WTC11 (cell line): ENCODE measurements around the gene MYO1F. TPM values are rescaled to one million over a fixed set of nuclear protein-coding genes. Genes with fewer than 3 reads are reported as not detected.
A peak's percentile ranks its signal among the peaks of the same experiment; 100 is the strongest.

ENCODE experiments used
- ATAC-seq: fragments of 200-7000 bp; cut with Tn5 transposase; 2 replicates; pipeline ENCODE4 v1.10.0; 2021; ENCODE audit warnings: mild to moderate bottlenecking, moderate library complexity
- CTCF ChIA-PET: fragments of 300-600 bp; sonication (Branson Sonifier 250); formaldehyde crosslinking; loops from one replicate; lab custom pipeline; 2021; ENCODE audit warnings: antibody characterized with exemption; lab: Charles Lee
- POLR2A ChIA-PET: fragments of 350-600 bp; sonication (Branson Sonifier 250); formaldehyde crosslinking; loops from one replicate; lab custom pipeline; 2021; ENCODE audit warnings: antibody characterized with exemption; lab: Charles Lee
- DNase-seq: peaks from one replicate; pipeline ENCODE4 v3.0.0; 2021; ENCODE audit warnings: low spot score
- H3K27ac Mint-ChIP-seq: 2 replicates; pipeline ENCODE4 v1.8.0; 2021; ENCODE audit warnings: mixed read lengths
- H3K27me3 Mint-ChIP-seq: 2 replicates; pipeline ENCODE4 v1.8.0; 2021; ENCODE audit warnings: low read depth, mild to moderate bottlenecking, moderate library complexity, mixed read lengths
- H3K36me3 Mint-ChIP-seq: 2 replicates; pipeline ENCODE4 v1.8.0; 2021; ENCODE audit warnings: mixed read lengths
- H3K4me1 Mint-ChIP-seq: 2 replicates; pipeline ENCODE4 v1.8.0; 2022; ENCODE audit warnings: mixed read lengths
- H3K4me3 Mint-ChIP-seq: 2 replicates; pipeline ENCODE4 v1.8.0; 2021; ENCODE audit warnings: mild to moderate bottlenecking, moderate library complexity, mixed read lengths
- H3K9me3 Mint-ChIP-seq: 2 replicates; pipeline ENCODE4 v1.8.0; 2021; ENCODE audit warnings: mixed read lengths
- CREM ChIP-seq: sonication (generic); formaldehyde crosslinking; IDR thresholded peaks from 2 replicates; pipeline ENCODE4 v1.8.1; 2022; ENCODE audit warnings: mild to moderate bottlenecking, missing genetic modification reagents, moderate library complexity
- EMX1 ChIP-seq: fragments of 250-450 bp; sonication (Bioruptor Pico); IDR thresholded peaks from 2 replicates; pipeline ENCODE4 v1.8.0; 2021; ENCODE audit warnings: mild to moderate bottlenecking
- GABPB1 ChIP-seq: sonication (generic); formaldehyde crosslinking; IDR thresholded peaks from 2 replicates; pipeline ENCODE4 v1.8.1; 2023; ENCODE audit warnings: mild to moderate bottlenecking, missing genetic modification reagents
- GRHL2 ChIP-seq: fragments of 250-450 bp; sonication (Bioruptor Pico); IDR thresholded peaks from 2 replicates; pipeline ENCODE4 v1.8.0; 2022; ENCODE audit warnings: mild to moderate bottlenecking, moderate library complexity; ENCODE audit not compliant: insufficient replicate concordance, severe bottlenecking
- IRF2 ChIP-seq: sonication (generic); formaldehyde crosslinking; IDR thresholded peaks from 2 replicates; pipeline ENCODE4 v1.8.0; 2022; ENCODE audit warnings: low read depth, missing genetic modification reagents, borderline replicate concordance
- KAT7 ChIP-seq: sonication (generic); formaldehyde crosslinking; IDR thresholded peaks from 2 replicates; pipeline ENCODE4 v1.8.1; 2023; ENCODE audit warnings: missing genetic modification reagents, mild to moderate bottlenecking, borderline replicate concordance
- MYBL2 ChIP-seq: sonication (generic); formaldehyde crosslinking; IDR thresholded peaks from 2 replicates; pipeline ENCODE4 v1.8.1; 2023; ENCODE audit warnings: mild to moderate bottlenecking, moderate library complexity, missing genetic modification reagents
- NR2C2 ChIP-seq: sonication (generic); formaldehyde crosslinking; IDR thresholded peaks from 2 replicates; pipeline ENCODE4 v1.8.0; 2022; ENCODE audit warnings: mild to moderate bottlenecking, missing genetic modification reagents
- NR3C1 ChIP-seq: sonication (generic); formaldehyde crosslinking; conservative IDR thresholded peaks from 2 replicates; pipeline ENCODE4 v1.8.1; 2023; ENCODE audit warnings: low read depth, mild to moderate bottlenecking, missing genetic modification reagents
- RELA ChIP-seq: sonication (generic); formaldehyde crosslinking; IDR thresholded peaks from 2 replicates; pipeline ENCODE4 v1.8.1; 2022; ENCODE audit warnings: missing genetic modification reagents, mild to moderate bottlenecking, borderline replicate concordance
- SMAD4 ChIP-seq: sonication (generic); formaldehyde crosslinking; IDR thresholded peaks from 2 replicates; pipeline ENCODE4 v1.8.0; 2022; ENCODE audit warnings: mild to moderate bottlenecking, missing genetic modification reagents
- STAT6 ChIP-seq: sonication (generic); formaldehyde crosslinking; conservative IDR thresholded peaks from 2 replicates; pipeline ENCODE4 v1.8.1; 2023; ENCODE audit warnings: mild to moderate bottlenecking, low read depth, missing genetic modification reagents, moderate library complexity
- TEAD4 ChIP-seq: sonication (generic); formaldehyde crosslinking; IDR thresholded peaks from 2 replicates; pipeline ENCODE4 v1.8.0; 2022; ENCODE audit warnings: mild to moderate bottlenecking, missing genetic modification reagents
- USF2 ChIP-seq: sonication (generic); formaldehyde crosslinking; IDR thresholded peaks from 2 replicates; pipeline ENCODE4 v1.8.1; 2023; ENCODE audit warnings: mild to moderate bottlenecking, missing genetic modification reagents, moderate library complexity
- ZBTB21 ChIP-seq: sonication (generic); formaldehyde crosslinking; IDR thresholded peaks from 2 replicates; pipeline ENCODE4 v1.8.1; 2023; ENCODE audit warnings: mild to moderate bottlenecking, missing genetic modification reagents, borderline replicate concordance
- ZBTB43 ChIP-seq: sonication (generic); formaldehyde crosslinking; IDR thresholded peaks from 2 replicates; pipeline ENCODE4 v1.8.1; 2023; ENCODE audit warnings: mild to moderate bottlenecking, missing genetic modification reagents
- ZNF263 ChIP-seq: sonication (generic); formaldehyde crosslinking; IDR thresholded peaks from 2 replicates; pipeline ENCODE4 v1.8.1; 2022; ENCODE audit warnings: low read depth, mild to moderate bottlenecking, moderate library complexity, missing genetic modification reagents
- ZNF416 ChIP-seq: fragments of 250-450 bp; sonication (Bioruptor Pico); IDR thresholded peaks from 2 replicates; pipeline ENCODE4 v1.9.0; 2021; ENCODE audit warnings: mild to moderate bottlenecking, inconsistent platforms
- total RNA-seq: library from RNA; stranded (reverse); gene quantifications from 3 replicates; pipeline ENCODE4 v1.2.3, GENCODE V29; 2021
- TF ChIP-seq, protein P1 (sequence below): sonication (generic); formaldehyde crosslinking; IDR thresholded peaks from 2 replicates; pipeline ENCODE4 v1.8.1; 2022; ENCODE audit warnings: missing genetic modification reagents, borderline replicate concordance
- TF ChIP-seq, protein P2 (sequence below): fragments of 250-450 bp; sonication (Bioruptor Pico); IDR thresholded peaks from 2 replicates; pipeline ENCODE4 v2.1.2; 2022; ENCODE audit warnings: mild to moderate bottlenecking, moderate library complexity
- TF ChIP-seq, protein P3 (sequence below): fragments of 250-450 bp; sonication (Bioruptor Pico); conservative IDR thresholded peaks from 2 replicates; pipeline ENCODE4 v1.9.0; 2021; ENCODE audit warnings: mild to moderate bottlenecking
- TF ChIP-seq, protein P4 (sequence below): sonication (generic); formaldehyde crosslinking; IDR thresholded peaks from 2 replicates; pipeline ENCODE4 v1.8.1; 2023; ENCODE audit warnings: mild to moderate bottlenecking, moderate library complexity, missing genetic modification reagents

The MYO1F gene
- total RNA-seq, 1 experiment from 2014 or later, result 2.8 TPM

GRCh38 chr19:8478598-8478997 is 98.6 kb downstream of the MYO1F start:
- H3K9me3 Mint-ChIP-seq, result no peaks in the 10 kb centered on the region
- H3K36me3 Mint-ChIP-seq, result peaks cover 85% of the 10 kb centered on the region
- H3K4me3 Mint-ChIP-seq, result no peak overlapping the region
- H3K27ac Mint-ChIP-seq, result peak overlapping the region; percentile 66; the same call in 1 of the 2 replicates
- H3K4me1 Mint-ChIP-seq, result peaks cover 11% of the 10 kb centered on the region; the same call in 1 of the 2 replicates
- ChIA-PET POLR2A (interaction anchor here (0.7 kb wide), 1 partner anchor 14 kb away, joined by 6 read pairs; no protein-coding TSS in a partner anchor), CTCF (interaction anchor here (0.6 to 1.1 kb wide), 3 partner anchors 9 to 221 kb away, joined by 3 to 4 read pairs (median 4); no protein-coding TSS in a partner anchor)
- ATAC-seq (no peak), DNase-seq (no peak)
- H3K27me3 Mint-ChIP-seq, result no peaks in the 10 kb centered on the region
- TF ChIP-seq, protein P1, sequence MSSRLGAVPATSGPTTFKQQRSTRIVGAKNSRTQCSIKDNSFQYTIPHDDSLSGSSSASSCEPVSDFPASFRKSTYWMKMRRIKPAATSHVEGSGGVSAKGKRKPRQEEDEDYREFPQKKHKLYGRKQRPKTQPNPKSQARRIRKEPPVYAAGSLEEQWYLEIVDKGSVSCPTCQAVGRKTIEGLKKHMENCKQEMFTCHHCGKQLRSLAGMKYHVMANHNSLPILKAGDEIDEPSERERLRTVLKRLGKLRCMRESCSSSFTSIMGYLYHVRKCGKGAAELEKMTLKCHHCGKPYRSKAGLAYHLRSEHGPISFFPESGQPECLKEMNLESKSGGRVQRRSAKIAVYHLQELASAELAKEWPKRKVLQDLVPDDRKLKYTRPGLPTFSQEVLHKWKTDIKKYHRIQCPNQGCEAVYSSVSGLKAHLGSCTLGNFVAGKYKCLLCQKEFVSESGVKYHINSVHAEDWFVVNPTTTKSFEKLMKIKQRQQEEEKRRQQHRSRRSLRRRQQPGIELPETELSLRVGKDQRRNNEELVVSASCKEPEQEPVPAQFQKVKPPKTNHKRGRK (CRISPR knock-in tag), result no peak
- TF ChIP-seq CREM (CRISPR knock-in tag) (no peak), EMX1 (CRISPR knock-in tag) (no peak), KAT7 (CRISPR knock-in tag) (no peak), TEAD4 (no peak), RELA (CRISPR knock-in tag) (no peak), SMAD4 (CRISPR knock-in tag) (no peak), IRF2 (no peak), USF2 (CRISPR knock-in tag) (no peak), ZNF416 (CRISPR knock-in tag) (no peak), MYBL2 (no peak), ZBTB43 (CRISPR knock-in tag) (no peak)
- TF ChIP-seq, protein P2, sequence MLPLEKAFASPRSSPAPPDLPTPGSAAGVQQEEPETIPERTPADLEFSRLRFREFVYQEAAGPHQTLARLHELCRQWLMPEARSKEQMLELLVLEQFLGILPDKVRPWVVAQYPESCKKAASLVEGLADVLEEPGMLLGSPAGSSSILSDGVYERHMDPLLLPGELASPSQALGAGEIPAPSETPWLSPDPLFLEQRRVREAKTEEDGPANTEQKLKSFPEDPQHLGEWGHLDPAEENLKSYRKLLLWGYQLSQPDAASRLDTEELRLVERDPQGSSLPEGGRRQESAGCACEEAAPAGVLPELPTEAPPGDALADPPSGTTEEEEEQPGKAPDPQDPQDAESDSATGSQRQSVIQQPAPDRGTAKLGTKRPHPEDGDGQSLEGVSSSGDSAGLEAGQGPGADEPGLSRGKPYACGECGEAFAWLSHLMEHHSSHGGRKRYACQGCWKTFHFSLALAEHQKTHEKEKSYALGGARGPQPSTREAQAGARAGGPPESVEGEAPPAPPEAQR (CRISPR knock-in tag), result no peak
- TF ChIP-seq, protein P3, sequence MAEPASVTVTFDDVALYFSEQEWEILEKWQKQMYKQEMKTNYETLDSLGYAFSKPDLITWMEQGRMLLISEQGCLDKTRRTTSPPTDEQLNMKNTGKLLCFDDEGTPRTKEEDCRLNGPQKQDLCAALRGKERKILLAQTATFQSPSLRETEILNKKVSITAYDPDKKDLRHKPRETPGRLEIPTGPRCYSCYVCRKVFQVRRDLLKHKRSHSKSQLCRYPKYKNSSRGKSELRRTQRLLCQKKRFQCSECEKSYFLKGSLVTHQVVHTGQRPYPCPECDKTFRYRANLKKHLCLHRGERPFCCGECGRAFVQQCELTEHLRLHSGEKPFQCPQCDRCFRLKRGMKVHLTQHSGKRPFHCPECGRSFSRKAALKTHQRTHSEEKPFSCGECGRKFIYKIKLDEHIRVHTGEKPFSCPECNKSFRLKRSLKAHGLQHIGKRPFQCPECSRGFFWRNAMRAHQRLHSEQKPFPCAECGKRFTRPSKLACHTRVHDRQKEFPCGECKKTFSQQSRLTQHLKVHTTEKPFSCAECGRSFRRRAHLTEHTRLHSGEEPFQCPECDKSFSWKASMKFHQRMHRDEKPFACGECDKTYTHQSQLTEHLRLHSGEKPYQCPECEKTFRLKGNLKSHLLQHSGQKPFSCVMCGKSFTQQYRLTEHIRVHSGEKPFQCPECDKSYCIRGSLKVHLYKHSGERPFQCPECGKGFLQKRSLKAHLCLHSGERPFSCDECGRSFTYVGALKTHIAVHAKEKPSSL (CRISPR knock-in tag), result no peak
- TF ChIP-seq, protein P4, sequence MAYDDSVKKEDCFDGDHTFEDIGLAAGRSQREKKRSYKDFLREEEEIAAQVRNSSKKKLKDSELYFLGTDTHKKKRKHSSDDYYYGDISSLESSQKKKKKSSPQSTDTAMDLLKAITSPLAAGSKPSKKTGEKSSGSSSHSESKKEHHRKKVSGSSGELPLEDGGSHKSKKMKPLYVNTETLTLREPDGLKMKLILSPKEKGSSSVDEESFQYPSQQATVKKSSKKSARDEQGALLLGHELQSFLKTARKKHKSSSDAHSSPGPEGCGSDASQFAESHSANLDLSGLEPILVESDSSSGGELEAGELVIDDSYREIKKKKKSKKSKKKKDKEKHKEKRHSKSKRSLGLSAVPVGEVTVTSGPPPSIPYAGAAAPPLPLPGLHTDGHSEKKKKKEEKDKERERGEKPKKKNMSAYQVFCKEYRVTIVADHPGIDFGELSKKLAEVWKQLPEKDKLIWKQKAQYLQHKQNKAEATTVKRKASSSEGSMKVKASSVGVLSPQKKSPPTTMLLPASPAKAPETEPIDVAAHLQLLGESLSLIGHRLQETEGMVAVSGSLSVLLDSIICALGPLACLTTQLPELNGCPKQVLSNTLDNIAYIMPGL, result no peak

GRCh38 chr19:8477889-8478288 is 99.4 kb downstream of the MYO1F start:
- Mint-ChIP-seq H3K4me3 (no peak overlapping the region), H3K36me3 (peaks cover 85% of the 10 kb centered on the region), H3K27ac (peak overlapping the region; percentile 73), H3K27me3 (no peaks in the 10 kb centered on the region), H3K4me1 (peaks cover 11% of the 10 kb centered on the region; the same call in 1 of the 2 replicates), H3K9me3 (no peaks in the 10 kb centered on the region)
- ChIA-PET POLR2A (no interaction called here), CTCF (no interaction called here)
- DNase-seq, result no peak
- no peak for ATAC-seq
- TF ChIP-seq ZNF263 (CRISPR knock-in tag) (no peak), NR2C2 (CRISPR knock-in tag) (no peak), CREM (CRISPR knock-in tag) (no peak), ZBTB21 (no peak), NR3C1 (no peak), GRHL2 (no peak), GABPB1 (CRISPR knock-in tag) (no peak), STAT6 (no peak)
- TF ChIP-seq, protein P2 (CRISPR knock-in tag), result no peak
